Stomach smooth muscle (tissue), 2 donors: Measurements from ENCODE around the gene GABBR1.

ENCODE experiments used
- H3K27ac ChIP-seq: one replicate; pipeline ENCODE4 v1.7.0; 2013; ENCODE audit warnings: mild to moderate bottlenecking, low read length, inconsistent platforms
- H3K27me3 ChIP-seq, 2 donors: one replicate each; pipeline ENCODE4 v1.7.0; 2013; ENCODE audit warnings: low read length in 2 of 2; ENCODE audit not compliant: insufficient read depth in 2 of 2, control insufficient read depth in 1 of 2
- H3K36me3 ChIP-seq, 2 donors: one replicate each; pipeline ENCODE4 v1.7.0; 2013; ENCODE audit warnings: low read length in 2 of 2; ENCODE audit not compliant: control insufficient read depth in 2 of 2, insufficient read depth in 2 of 2
- H3K4me1 ChIP-seq: one replicate; pipeline ENCODE4 v1.7.0; 2013; ENCODE audit warnings: low read length; ENCODE audit not compliant: control insufficient read depth, insufficient read depth
- H3K4me3 ChIP-seq, 2 donors: one replicate each; pipeline ENCODE4 v1.7.0; 2013; ENCODE audit warnings: low read length in 2 of 2
- H3K9ac ChIP-seq, 2 donors: one replicate each; pipeline ENCODE4 v1.7.0; 2013; ENCODE audit warnings: low read length in 2 of 2, mild to moderate bottlenecking in 1 of 2
- H3K9me3 ChIP-seq, 2 donors: one replicate each; pipeline ENCODE4 v1.7.0; 2013; ENCODE audit warnings: low read length in 2 of 2; ENCODE audit not compliant: control insufficient read depth in 2 of 2
- donor health status: healthy.
- donor health status: Pancreatic carcinoma.

Gene GABBR1

GRCh38 chr6:29516108-29516507 is 116.9 kb downstream of the GABBR1 start:
- Histone ChIP-seq H3K36me3 (no peaks in the 10 kb centered on the region), H3K4me1 (no peaks in the 10 kb centered on the region), H3K27ac (no peak overlapping the region), H3K27me3 (peaks cover 0 to 3% of the 10 kb centered on the region in 2 donors), H3K9ac (no peak overlapping the region), H3K9me3 (peaks cover 0 to 3% of the 10 kb centered on the region in 2 donors), H3K4me3 (no peak overlapping the region)

GRCh38 chr6:29510746-29511300 is 122.2 kb downstream of the GABBR1 start:
- no peak overlapping the region for H3K9ac ChIP-seq
- H3K4me3 ChIP-seq, result no peak overlapping the region
- H3K9me3 ChIP-seq, result no peaks in the 10 kb centered on the region
- no peak overlapping the region for H3K27ac ChIP-seq
- no peaks in the 10 kb centered on the region for H3K4me1 ChIP-seq
- peaks cover 0 to 2% of the 10 kb centered on the region in 2 donors for H3K27me3 ChIP-seq
- no peaks in the 10 kb centered on the region for H3K36me3 ChIP-seq

- no peak overlapping the region for H3K27ac ChIP-seq
- H3K4me3 ChIP-seq, result no peak overlapping the region
Measured at GRCh38 chr6:29510202-29510601, 122.8 kb downstream of the GABBR1 start.

More at GRCh38 chr6:29510202-29510601, 122.8 kb downstream of the GABBR1 start:
- H3K4me1 ChIP-seq, result no peaks in the 10 kb centered on the region
- peaks cover 0 to 2% of the 10 kb centered on the region in 2 donors for H3K27me3 ChIP-seq
- no peaks in the 10 kb centered on the region for H3K36me3 ChIP-seq
- H3K9ac ChIP-seq, result no peak overlapping the region
- H3K9me3 ChIP-seq, result no peaks in the 10 kb centered on the region
